A549 (cell line): ENCODE measurements around the gene GATB. TPM values are rescaled to one million over a fixed set of nuclear protein-coding genes. Genes with fewer than 3 reads are reported as not detected.
A peak's percentile ranks its signal among the peaks of the same experiment; 100 is the strongest.

Experiments
- ATAC-seq, 2 experiments: fragments of 200-7000 bp in 1 of 2; fragments of >200 bp in 1 of 2; cut with Nextera tagmentation in 1 of 2; cut with Tn5 transposase in 1 of 2; 3 replicates each; pipeline versions ENCODE4 v1.8.0 to v1.9.1; 2018 to 2020; ENCODE audit warnings: mild to moderate bottlenecking in 1 of 2, moderate library complexity in 1 of 2
- CTCF ChIA-PET: fragments of 300-600 bp; sonication (Branson Sonifier 250); formaldehyde crosslinking; extraction: SDS; loops from one replicate; lab custom pipeline; 2021; ENCODE audit warnings: antibody characterized with exemption, inconsistent platforms; lab: Yijun Ruan, JAX
- POLR2A ChIA-PET: fragments of 350-600 bp; formaldehyde crosslinking; extraction: SDS; loops from one replicate; lab custom pipeline; 2021; ENCODE audit warnings: antibody characterized with exemption, inconsistent platforms; lab: Yijun Ruan, JAX
- DNase-seq, 2 experiments: peaks; one replicate each; pipeline versions ENCODE4 v3.0.0 to v3.0.0-alpha.2; 2011 to 2016; ENCODE audit warnings: low read depth in 1 of 2, low spot score in 1 of 2
- FAIRE-seq: peaks from 2 replicates; lab custom pipeline; 2011; peaks lifted over from hg19 to GRCh38; lab: Jason Lieb, UNC
- H3K27ac ChIP-seq, 2 experiments: fragments of >200 bp; sonication (Bioruptor Twin); formaldehyde crosslinking; 3 replicates each; pipeline ENCODE4 v1.5.1; 2016 to 2017
- H3K4me1 ChIP-seq: fragments of >200 bp; sonication (Bioruptor Twin); formaldehyde crosslinking; 3 replicates; pipeline ENCODE4 v1.6.1; 2016
- H3K4me2 ChIP-seq: fragments of >200 bp; sonication (Bioruptor Twin); formaldehyde crosslinking; 3 replicates; pipeline ENCODE4 v1.6.1; 2016
- H3K4me3 ChIP-seq: fragments of >200 bp; sonication (Bioruptor Twin); formaldehyde crosslinking; 3 replicates; pipeline ENCODE4 v1.5.1; 2016
- H3K9me3 ChIP-seq: fragments of >200 bp; sonication (Bioruptor Twin); formaldehyde crosslinking; 3 replicates; pipeline ENCODE4 v1.6.1; 2016
- CBX2 ChIP-seq: fragments of 200-600 bp; sonication (generic); IDR thresholded peaks from 2 replicates; pipeline ENCODE4 v1.6.1; 2016; ENCODE audit warnings: low read depth, mild to moderate bottlenecking, borderline replicate concordance
- CBX8 ChIP-seq: fragments of 200-600 bp; sonication (generic); IDR thresholded peaks from 2 replicates; pipeline ENCODE4 v1.6.1; 2016
- CHD4 ChIP-seq: fragments of 200-600 bp; sonication (generic); IDR thresholded peaks from 2 replicates; pipeline ENCODE4 v1.6.1; 2016; ENCODE audit warnings: antibody characterized with exemption, mild to moderate bottlenecking, borderline replicate concordance
- EHF ChIP-seq: fragments of 250-450 bp; sonication (Bioruptor Pico); IDR thresholded peaks from 2 replicates; pipeline ENCODE4 v1.5.0; 2020; ENCODE audit warnings: mild to moderate bottlenecking
- FOSB ChIP-seq: fragments of 250-450 bp; sonication (Bioruptor Pico); IDR thresholded peaks from 2 replicates; pipeline ENCODE4 v1.5.0; 2020; ENCODE audit warnings: mild to moderate bottlenecking, moderate library complexity
- FOSL2 ChIP-seq, 2 experiments: fragments of 450-650 bp in 1 of 2; fragments of >200 bp in 1 of 2; sonication (Bioruptor Twin) in 1 of 2; formaldehyde crosslinking; IDR thresholded peaks; 2 replicates each; pipeline versions ENCODE4 v1.5.0 to v1.6.1; 2016 to 2020; ENCODE audit warnings: mild to moderate bottlenecking in 1 of 2, moderate library complexity in 1 of 2
- FOXS1 ChIP-seq: fragments of 250-450 bp; sonication (Bioruptor Pico); IDR thresholded peaks from 2 replicates; pipeline ENCODE4 v1.5.0; 2020; ENCODE audit warnings: mild to moderate bottlenecking, moderate library complexity
- GATA3 ChIP-seq: IDR thresholded peaks from 2 replicates; pipeline ENCODE4 v1.6.1; 2012; ENCODE audit warnings: borderline replicate concordance
- HDAC2 ChIP-seq: fragments of 200-600 bp; sonication (generic); IDR thresholded peaks from 2 replicates; pipeline ENCODE4 v1.6.1; 2016
- HEYL ChIP-seq: fragments of 250-450 bp; sonication (Bioruptor Pico); IDR thresholded peaks from 2 replicates; pipeline ENCODE4 v1.8.0; 2021; ENCODE audit warnings: mild to moderate bottlenecking, moderate library complexity
- HOXA7 ChIP-seq: fragments of 250-450 bp; sonication (Bioruptor Pico); IDR thresholded peaks from 2 replicates; pipeline ENCODE4 v1.5.0; 2020; ENCODE audit warnings: mild to moderate bottlenecking, moderate library complexity
- HOXB5 ChIP-seq: fragments of 250-450 bp; sonication (Bioruptor Pico); IDR thresholded peaks from 2 replicates; pipeline ENCODE4 v1.5.0; 2020; ENCODE audit warnings: mild to moderate bottlenecking, moderate library complexity
- MAFK ChIP-seq: fragments of 450-650 bp; IDR thresholded peaks from 2 replicates; pipeline ENCODE4 v1.6.1; 2014; ENCODE audit not compliant: partially characterized antibody
- NFE2L2 ChIP-seq: fragments of 150-350 bp; conservative IDR thresholded peaks from 2 replicates; pipeline ENCODE4 v1.6.1; 2014; ENCODE audit warnings: low read length
- NPAS2 ChIP-seq: fragments of 250-450 bp; sonication (Bioruptor Pico); IDR thresholded peaks from 2 replicates; pipeline ENCODE4 v1.8.0; 2022; ENCODE audit warnings: mild to moderate bottlenecking, moderate library complexity, borderline replicate concordance
- NR3C1 ChIP-seq: fragments of >200 bp; sonication (Bioruptor Twin); formaldehyde crosslinking; IDR thresholded peaks from 3 replicates; pipeline ENCODE4 v1.6.1; 2017
- POLR2AphosphoS2 ChIP-seq: conservative IDR thresholded peaks from 2 replicates; pipeline ENCODE4 v1.6.1; 2012; ENCODE audit warnings: low read length, improper control_type of control experiment, inconsistent platforms
- RNF2 ChIP-seq: fragments of 200-600 bp; sonication (generic); IDR thresholded peaks from 2 replicates; pipeline ENCODE4 v1.6.1; 2016; ENCODE audit warnings: low read depth, mild to moderate bottlenecking, antibody characterized with exemption, moderate library complexity, borderline replicate concordance
- ZC3H11A ChIP-seq: fragments of 450-650 bp; IDR thresholded peaks from 2 replicates; pipeline ENCODE4 v1.6.1; 2014; ENCODE audit warnings: antibody characterized with exemption, mild to moderate bottlenecking
- ZSCAN20 ChIP-seq: fragments of 250-450 bp; sonication (Bioruptor Pico); IDR thresholded peaks from 2 replicates; pipeline ENCODE4 v1.8.0; 2022; ENCODE audit warnings: mild to moderate bottlenecking, moderate library complexity
- WGBS: methylation state at CpG from one replicate; pipeline ENCODE4 v1.1.6; 2017; ENCODE audit errors: missing lambda C conversion rate; 5-methylcytosine and 5-hydroxymethylcytosine counted together
- polyA plus RNA-seq, 4 experiments: library from polyadenylated mRNA; depleted of rRNA in 3 of 4; stranded (reverse); fragments of >200 nt; fragmentation: RNase III in 1 of 4; extraction: RNeasy Plus Mini Kit Qiagen cat#74134 plus additional on column Dnase treatment in 1 of 4; gene quantifications; 2 replicates in 3 of 4; 3 replicates in 1 of 4; pipeline ENCODE4 v1.2.3, GENCODE V29; 2011 to 2017
- TF ChIP-seq, protein P1 (sequence below): fragments of >200 bp; sonication (Bioruptor Twin); formaldehyde crosslinking; IDR thresholded peaks from 2 replicates; pipeline ENCODE4 v1.6.1; 2016
- TF ChIP-seq, protein P2 (sequence below): fragments of 450-650 bp; IDR thresholded peaks from 2 replicates; pipeline ENCODE4 v1.6.1; 2014; ENCODE audit warnings: antibody characterized with exemption
- TF ChIP-seq, protein P3 (sequence below): IDR thresholded peaks from 2 replicates; pipeline ENCODE4 v1.6.1; 2012

GATB gene
- polyA plus RNA-seq, 2 of the 4 experiments (the other 2 are of a cell fraction) = 12.1 to 17.8 TPM

DNA sequence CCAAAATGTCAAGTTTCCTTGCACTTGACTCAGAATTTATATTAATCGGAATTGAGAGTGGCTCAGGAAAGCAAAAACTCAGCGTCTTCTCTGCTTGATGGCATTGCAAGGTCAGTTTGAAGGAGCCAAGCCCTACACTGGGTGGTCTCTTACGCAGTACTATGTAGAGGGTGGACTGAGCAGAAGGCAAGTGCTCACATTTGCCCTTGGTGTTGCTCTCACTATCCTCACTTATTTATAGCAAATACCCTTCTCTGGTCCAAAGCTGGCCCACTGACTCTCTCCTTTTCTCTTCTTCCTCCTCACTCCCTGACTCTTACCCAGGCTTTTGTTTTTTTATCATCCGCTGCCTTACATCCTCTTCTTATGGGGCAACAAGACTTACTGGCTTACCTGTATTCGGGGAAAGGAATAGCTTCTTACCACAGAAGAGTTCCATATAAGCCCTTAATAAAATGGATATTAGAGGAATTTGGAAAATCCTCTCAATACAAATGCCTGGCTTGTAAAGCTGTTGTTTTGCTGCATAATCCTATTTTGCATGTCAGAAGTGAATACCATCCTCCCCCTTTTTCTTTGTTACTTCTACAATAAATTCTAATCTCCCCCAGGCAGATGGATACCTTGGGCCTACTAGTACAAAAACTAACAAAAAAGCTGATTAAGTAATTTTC lies 24.8 kb upstream of the GATB start:
- Histone ChIP-seq H3K9me3 (no peaks in the 10 kb centered on the region), H3K4me3 (no peak overlapping the region), H3K27ac (no peak overlapping the region), H3K4me2 (no peak overlapping the region), H3K4me1 (no peaks in the 10 kb centered on the region)
- DNase-seq (no peak), ATAC-seq (no peak), FAIRE-seq (no peak)
- 45% methylated on average over 5 of the region's 5 CpGs for WGBS
- ChIA-PET CTCF (interaction anchor here (1.5 kb wide), 1 partner anchor 16 kb away, joined by 5 read pairs; no protein-coding TSS in a partner anchor), POLR2A (no interaction called here)
- TF ChIP-seq NR3C1 (no peak), MAFK (peak; percentile 24), NPAS2 (no peak), ZSCAN20 (CRISPR knock-in tag) (no peak), HEYL (CRISPR knock-in tag) (no peak), POLR2AphosphoS2 (no peak)
- TF ChIP-seq, protein P1, sequence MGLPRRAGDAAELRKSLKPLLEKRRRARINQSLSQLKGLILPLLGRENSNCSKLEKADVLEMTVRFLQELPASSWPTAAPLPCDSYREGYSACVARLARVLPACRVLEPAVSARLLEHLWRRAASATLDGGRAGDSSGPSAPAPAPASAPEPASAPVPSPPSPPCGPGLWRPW = no peak

DNA sequence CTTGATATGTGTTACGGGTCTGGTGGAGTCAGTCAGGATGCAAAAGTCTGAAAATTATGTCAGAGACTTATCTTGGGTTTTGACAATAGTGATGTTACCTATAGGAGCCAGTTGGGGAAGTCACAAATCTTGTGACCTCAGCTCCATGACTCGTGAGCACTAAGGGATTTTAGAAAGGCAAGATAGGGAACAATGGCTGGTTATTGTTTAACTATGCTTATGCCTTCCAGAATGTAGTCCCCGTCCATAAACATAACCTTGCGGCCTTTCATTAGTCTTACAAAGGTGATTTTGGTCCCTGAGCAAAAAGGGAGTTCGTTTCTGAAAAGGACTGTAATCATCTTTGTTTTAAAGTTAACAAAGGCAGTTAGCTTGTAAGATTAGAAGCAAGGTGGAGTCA lies 23.9 kb upstream of the GATB start:
- Histone ChIP-seq H3K27ac (no peak overlapping the region), H3K4me2 (no peak overlapping the region), H3K4me3 (no peak overlapping the region), H3K4me1 (no peaks in the 10 kb centered on the region)
- POLR2A ChIA-PET = no interaction called here
- 18% methylated on average over 5 of the region's 5 CpGs for WGBS
- no peak for TF ChIP-seq HOXB5 (CRISPR knock-in tag)
- TF ChIP-seq, all 56 proteins: peak for 0
- no peak for ATAC-seq
- FAIRE-seq = no peak
- no peak for DNase-seq
- H3K9me3 ChIP-seq = no peaks in the 10 kb centered on the region
- CTCF ChIA-PET = no interaction called here

DNA sequence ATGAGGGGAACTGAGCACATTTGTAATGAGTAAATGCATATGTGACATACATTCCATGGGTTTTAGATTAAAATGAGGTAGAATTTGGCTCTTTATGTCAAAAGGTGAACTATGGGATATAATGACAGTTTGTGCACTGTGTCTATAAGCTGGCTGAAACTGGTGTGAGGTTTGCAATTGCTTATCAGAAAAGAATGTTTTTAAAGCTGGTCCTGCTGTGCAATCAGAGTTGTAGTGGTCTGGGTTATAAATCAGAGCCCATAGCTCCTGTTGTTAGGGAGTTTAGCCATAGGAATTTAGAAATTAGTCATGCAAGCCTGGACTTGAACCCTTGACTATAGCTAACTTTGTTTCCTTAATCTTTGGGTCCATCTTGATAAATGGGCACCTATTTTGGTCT lies 23.1 kb upstream of the GATB start:
- POLR2A ChIA-PET = no interaction called here
- ATAC-seq = no peak
- no peak for DNase-seq
- TF ChIP-seq ZSCAN20 (CRISPR knock-in tag) (no peak), GATA3 (no peak), NFE2L2 (no peak)
- TF ChIP-seq, all 56 proteins: peak for 0
- FAIRE-seq = no peak
- Histone ChIP-seq H3K4me1 (no peaks in the 10 kb centered on the region), H3K9me3 (no peaks in the 10 kb centered on the region), H3K4me3 (no peak overlapping the region), H3K27ac (no peak overlapping the region), H3K4me2 (no peak overlapping the region)
- CTCF ChIA-PET = interaction anchor here (0.8 kb wide), 1 partner anchor 18 kb away, joined by 3 read pairs; no protein-coding TSS in a partner anchor

DNA sequence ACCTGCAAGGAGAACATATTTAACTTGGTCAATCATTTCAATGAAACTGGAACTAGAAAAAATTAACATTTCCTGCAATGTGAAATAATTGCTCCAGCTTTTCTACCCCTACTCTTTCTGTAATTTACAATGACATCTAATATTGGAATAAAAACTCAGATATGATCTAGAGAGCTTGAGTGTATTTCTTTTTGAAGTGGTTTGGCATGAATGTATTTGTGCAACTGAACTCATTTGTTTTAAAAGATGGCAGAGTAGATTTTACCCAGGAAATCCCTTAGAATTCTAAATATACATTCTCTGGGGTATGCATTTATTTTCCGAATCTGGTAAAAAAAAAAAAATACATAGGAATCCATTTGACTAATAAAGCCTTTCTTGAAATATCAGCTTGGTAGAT lies 21.5 kb upstream of the GATB start:
- Histone ChIP-seq H3K4me2 (no peak overlapping the region), H3K27ac (no peak overlapping the region), H3K4me3 (no peak overlapping the region), H3K9me3 (no peaks in the 10 kb centered on the region), H3K4me1 (no peaks in the 10 kb centered on the region)
- WGBS = 0% methylated on average over 1 of the region's 1 CpG
- POLR2A ChIA-PET = no interaction called here
- no peak for TF ChIP-seq CHD4
- TF ChIP-seq FOXS1 (CRISPR knock-in tag) = no peak
- TF ChIP-seq, protein P2, sequence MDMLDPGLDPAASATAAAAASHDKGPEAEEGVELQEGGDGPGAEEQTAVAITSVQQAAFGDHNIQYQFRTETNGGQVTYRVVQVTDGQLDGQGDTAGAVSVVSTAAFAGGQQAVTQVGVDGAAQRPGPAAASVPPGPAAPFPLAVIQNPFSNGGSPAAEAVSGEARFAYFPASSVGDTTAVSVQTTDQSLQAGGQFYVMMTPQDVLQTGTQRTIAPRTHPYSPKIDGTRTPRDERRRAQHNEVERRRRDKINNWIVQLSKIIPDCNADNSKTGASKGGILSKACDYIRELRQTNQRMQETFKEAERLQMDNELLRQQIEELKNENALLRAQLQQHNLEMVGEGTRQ = no peak
- no peak for TF ChIP-seq FOSB (CRISPR knock-in tag)
- TF ChIP-seq GATA3 = no peak
- TF ChIP-seq HOXA7 (CRISPR knock-in tag) = no peak
- TF ChIP-seq, protein P3, sequence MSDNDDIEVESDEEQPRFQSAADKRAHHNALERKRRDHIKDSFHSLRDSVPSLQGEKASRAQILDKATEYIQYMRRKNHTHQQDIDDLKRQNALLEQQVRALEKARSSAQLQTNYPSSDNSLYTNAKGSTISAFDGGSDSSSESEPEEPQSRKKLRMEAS = no peak
- TF ChIP-seq CBX8 = no peak
- TF ChIP-seq HDAC2 = no peak
- TF ChIP-seq EHF = no peak
- TF ChIP-seq ZC3H11A = no peak
- TF ChIP-seq CBX2 = no peak
- TF ChIP-seq FOSL2 (IDR thresholded peaks at IDR 0.05) = no peak
- TF ChIP-seq FOSL2 (CRISPR knock-in tag; IDR thresholded peaks at IDR 0.05) = no peak
- TF ChIP-seq RNF2 = no peak
- TF ChIP-seq, protein P1 = no peak
- no peak for DNase-seq
- ATAC-seq = no peak
- CTCF ChIA-PET = interaction anchor here (1.0 kb wide), 1 partner anchor 18 kb away, joined by 3 read pairs; no protein-coding TSS in a partner anchor
- no peak for FAIRE-seq
